C4-2B (cell line): ENCODE data around the gene ATP8B1.

Source experiments
- ZFX ChIP-seq: fragments of 450-650 bp; IDR thresholded peaks from 2 replicates; pipeline ENCODE4 v1.6.1; 2017
- TF ChIP-seq, protein P1 (sequence below): fragments of 450-650 bp; conservative IDR thresholded peaks from 2 replicates; pipeline ENCODE4 v1.5.1; 2017; ENCODE audit warnings: mild to moderate bottlenecking

DNA sequence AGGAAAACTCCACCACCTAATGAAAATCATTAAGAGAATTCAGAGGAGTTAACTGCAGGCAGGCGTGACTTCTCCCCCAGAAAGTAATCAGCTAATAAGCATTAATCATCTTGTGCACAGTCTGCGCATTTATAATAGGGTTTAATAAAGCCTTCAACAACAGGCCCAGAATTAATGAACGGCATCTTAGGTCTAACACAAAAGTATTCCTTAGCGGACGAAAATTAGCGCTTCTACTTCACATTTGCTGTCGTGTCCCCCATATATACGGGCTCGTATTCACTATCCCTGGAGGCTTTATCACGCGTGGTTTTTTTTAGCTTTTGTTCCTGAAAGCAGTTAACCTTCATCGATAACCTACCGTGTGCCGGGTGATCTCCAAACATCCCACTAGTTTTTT is 1.8 kb downstream of the ATP8B1 start:
- TF ChIP-seq, protein P1, sequence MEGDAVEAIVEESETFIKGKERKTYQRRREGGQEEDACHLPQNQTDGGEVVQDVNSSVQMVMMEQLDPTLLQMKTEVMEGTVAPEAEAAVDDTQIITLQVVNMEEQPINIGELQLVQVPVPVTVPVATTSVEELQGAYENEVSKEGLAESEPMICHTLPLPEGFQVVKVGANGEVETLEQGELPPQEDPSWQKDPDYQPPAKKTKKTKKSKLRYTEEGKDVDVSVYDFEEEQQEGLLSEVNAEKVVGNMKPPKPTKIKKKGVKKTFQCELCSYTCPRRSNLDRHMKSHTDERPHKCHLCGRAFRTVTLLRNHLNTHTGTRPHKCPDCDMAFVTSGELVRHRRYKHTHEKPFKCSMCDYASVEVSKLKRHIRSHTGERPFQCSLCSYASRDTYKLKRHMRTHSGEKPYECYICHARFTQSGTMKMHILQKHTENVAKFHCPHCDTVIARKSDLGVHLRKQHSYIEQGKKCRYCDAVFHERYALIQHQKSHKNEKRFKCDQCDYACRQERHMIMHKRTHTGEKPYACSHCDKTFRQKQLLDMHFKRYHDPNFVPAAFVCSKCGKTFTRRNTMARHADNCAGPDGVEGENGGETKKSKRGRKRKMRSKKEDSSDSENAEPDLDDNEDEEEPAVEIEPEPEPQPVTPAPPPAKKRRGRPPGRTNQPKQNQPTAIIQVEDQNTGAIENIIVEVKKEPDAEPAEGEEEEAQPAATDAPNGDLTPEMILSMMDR, result no peak
- no peak for TF ChIP-seq ZFX
